ENCODE measurements around the gene SLC25A29.

DNA sequence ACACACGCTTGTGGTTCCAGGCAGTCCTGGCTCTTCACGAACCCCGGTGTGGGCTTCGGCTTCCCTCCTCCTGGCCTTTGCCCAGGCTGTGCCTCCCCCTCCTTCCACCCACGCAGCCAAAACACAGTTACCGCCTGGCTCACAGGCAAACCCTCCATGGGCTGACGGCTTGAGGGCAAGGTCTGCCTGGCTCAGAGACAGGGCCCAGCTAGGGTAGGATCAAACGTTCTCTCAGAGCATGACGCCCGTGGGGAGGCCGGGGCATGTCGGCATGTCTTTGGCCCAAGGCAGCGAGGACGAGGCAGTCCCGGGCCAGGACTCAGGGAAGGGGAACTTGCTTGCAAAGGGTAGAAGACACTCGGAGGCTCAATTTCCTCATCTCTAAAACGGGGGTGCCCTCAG lies 19.0 kb upstream of the SLC25A29 start:
- TF ChIP-seq ZNF274 (IDR thresholded peaks at IDR 0.05; ENCODE audit: low read depth, low read length) (no peak), YY1 (IDR thresholded peaks at IDR 0.05; ENCODE audit: insufficient read depth, insufficient read length) (no peak), SUZ12 (IDR thresholded peaks at IDR 0.05; ENCODE audit: extremely low read depth, insufficient read depth, insufficient read length) (no peak)
